Measurements from ENCODE around the gene CBARP. TPM values are rescaled to one million over a fixed set of nuclear protein-coding genes. Genes with fewer than 3 reads are reported as not detected.

Gene CBARP
- total and polyA plus RNA-seq, 2 of the 13 experiments (the other 11 are each of a cell fraction or from before 2014, with no cell fraction given): 1.2 to 1.4 TPM

DNA sequence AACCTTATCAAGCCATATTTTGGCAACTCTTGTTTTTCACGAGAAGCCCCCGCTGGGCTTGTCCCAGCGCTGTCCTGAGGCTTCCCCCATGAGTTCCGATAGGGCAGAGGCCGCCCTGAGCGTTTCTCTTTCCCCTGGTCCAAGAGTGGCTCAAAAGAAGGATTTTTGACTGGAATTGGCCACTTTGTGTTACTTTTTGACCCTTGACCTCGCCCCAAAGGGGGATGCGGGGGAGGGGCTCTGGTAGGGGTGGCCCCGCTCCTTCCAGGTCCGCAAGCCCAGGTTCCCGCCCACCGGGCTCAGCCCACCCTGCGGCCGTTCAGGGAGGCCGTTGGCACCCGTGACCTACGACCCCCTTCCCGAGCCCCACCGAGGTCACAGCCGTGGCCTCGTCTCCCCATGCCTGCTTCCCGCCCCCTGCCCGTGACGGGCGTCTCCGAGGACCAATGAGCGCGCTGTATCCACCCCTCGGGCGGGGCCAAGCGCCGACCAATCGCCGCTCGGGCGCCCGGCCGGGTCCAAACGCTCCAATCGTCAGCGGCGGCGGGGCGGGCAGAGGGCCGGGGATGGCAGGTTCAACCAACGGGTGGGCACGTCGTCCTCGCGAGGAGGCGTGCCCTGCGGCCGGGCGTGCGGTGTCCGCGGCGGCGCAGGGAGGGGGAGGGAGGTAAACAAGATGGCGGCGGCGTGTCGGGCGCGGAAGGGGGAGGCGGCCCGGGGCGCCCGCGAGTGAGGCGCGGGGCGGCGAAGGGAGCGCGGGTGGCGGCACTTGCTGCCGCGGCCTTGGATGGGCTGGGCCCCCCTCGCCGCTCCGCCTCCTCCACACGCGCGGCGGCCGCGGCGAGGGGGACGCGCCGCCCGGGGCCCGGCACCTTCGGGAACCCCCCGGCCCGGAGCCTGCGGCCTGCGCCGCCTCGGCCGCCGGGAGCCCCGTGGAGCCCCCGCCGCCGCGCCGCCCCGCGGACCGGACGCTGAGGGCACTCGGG is 32.4 kb downstream of the CBARP start, which contains the start of gene STK11 (continued):
- TF ChIP-seq, protein P1, sequence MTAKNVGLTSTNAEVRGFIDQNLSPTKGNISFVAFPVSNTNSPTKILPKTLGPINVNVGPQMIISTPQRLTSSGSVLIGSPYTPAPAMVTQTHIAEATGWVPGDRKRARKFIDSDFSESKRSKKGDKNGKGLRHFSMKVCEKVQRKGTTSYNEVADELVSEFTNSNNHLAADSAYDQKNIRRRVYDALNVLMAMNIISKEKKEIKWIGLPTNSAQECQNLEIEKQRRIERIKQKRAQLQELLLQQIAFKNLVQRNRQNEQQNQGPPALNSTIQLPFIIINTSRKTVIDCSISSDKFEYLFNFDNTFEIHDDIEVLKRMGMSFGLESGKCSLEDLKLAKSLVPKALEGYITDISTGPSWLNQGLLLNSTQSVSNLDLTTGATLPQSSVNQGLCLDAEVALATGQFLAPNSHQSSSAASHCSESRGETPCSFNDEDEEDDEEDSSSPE (CRISPR knock-in tag; IDR thresholded peaks at IDR 0.05): peak; percentile 89
- TF ChIP-seq, protein P2, sequence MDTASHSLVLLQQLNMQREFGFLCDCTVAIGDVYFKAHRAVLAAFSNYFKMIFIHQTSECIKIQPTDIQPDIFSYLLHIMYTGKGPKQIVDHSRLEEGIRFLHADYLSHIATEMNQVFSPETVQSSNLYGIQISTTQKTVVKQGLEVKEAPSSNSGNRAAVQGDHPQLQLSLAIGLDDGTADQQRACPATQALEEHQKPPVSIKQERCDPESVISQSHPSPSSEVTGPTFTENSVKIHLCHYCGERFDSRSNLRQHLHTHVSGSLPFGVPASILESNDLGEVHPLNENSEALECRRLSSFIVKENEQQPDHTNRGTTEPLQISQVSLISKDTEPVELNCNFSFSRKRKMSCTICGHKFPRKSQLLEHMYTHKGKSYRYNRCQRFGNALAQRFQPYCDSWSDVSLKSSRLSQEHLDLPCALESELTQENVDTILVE (CRISPR knock-in tag; IDR thresholded peaks at IDR 0.05): peak; percentile 90
- peak; percentile 83 for TF ChIP-seq GABPB1 (CRISPR knock-in tag; IDR thresholded peaks at IDR 0.05)
- no peak for TF ChIP-seq MBD4 (IDR thresholded peaks at IDR 0.05; ENCODE audit: borderline replicate concordance, low read length)
- TF ChIP-seq WIZ (CRISPR knock-in tag; IDR thresholded peaks at IDR 0.05): no peak
- TF ChIP-seq ZFP36 (IDR thresholded peaks at IDR 0.05; ENCODE audit: borderline replicate concordance, low read depth, low read length, partially characterized antibody): no peak
- TF ChIP-seq, protein P3, sequence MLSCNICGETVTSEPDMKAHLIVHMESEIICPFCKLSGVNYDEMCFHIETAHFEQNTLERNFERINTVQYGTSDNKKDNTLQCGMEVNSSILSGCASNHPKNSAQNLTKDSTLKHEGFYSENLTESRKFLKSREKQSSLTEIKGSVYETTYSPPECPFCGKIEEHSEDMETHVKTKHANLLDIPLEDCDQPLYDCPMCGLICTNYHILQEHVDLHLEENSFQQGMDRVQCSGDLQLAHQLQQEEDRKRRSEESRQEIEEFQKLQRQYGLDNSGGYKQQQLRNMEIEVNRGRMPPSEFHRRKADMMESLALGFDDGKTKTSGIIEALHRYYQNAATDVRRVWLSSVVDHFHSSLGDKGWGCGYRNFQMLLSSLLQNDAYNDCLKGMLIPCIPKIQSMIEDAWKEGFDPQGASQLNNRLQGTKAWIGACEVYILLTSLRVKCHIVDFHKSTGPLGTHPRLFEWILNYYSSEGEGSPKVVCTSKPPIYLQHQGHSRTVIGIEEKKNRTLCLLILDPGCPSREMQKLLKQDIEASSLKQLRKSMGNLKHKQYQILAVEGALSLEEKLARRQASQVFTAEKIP (CRISPR knock-in tag; IDR thresholded peaks at IDR 0.05; ENCODE audit: borderline replicate concordance): no peak
- TF ChIP-seq ONECUT2 (CRISPR knock-in tag; IDR thresholded peaks at IDR 0.05): no peak
- TF ChIP-seq, protein P4, sequence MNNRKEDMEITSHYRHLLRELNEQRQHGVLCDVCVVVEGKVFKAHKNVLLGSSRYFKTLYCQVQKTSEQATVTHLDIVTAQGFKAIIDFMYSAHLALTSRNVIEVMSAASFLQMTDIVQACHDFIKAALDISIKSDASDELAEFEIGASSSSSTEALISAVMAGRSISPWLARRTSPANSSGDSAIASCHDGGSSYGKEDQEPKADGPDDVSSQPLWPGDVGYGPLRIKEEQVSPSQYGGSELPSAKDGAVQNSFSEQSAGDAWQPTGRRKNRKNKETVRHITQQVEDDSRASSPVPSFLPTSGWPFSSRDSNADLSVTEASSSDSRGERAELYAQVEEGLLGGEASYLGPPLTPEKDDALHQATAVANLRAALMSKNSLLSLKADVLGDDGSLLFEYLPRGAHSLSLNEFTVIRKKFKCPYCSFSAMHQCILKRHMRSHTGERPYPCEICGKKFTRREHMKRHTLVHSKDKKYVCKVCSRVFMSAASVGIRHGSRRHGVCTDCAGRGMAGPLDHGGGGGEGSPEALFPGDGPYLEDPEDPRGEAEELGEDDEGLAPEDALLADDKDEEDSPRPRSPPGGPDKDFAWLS (CRISPR knock-in tag; IDR thresholded peaks at IDR 0.05; ENCODE audit: borderline replicate concordance): no peak
- no peak for TF ChIP-seq MYNN (CRISPR knock-in tag; IDR thresholded peaks at IDR 0.05; ENCODE audit: low read depth)
- TF ChIP-seq LCORL (IDR thresholded peaks at IDR 0.05): no peak
- peak; percentile 81 for TF ChIP-seq LCORL (CRISPR knock-in tag; IDR thresholded peaks at IDR 0.05)
- 0 out of 2 replicates have a peak, but pooled peaks have one; percentile 24 for TF ChIP-seq DR1 (CRISPR knock-in tag; IDR thresholded peaks at IDR 0.05)
- peak; percentile 65; the same call in 1 of the 2 replicates for TF ChIP-seq POGZ (CRISPR knock-in tag; IDR thresholded peaks at IDR 0.05)
- TF ChIP-seq ZFYVE20 (CRISPR knock-in tag; IDR thresholded peaks at IDR 0.05; ENCODE audit: borderline replicate concordance, low read depth): no peak
- TF ChIP-seq, protein P5, sequence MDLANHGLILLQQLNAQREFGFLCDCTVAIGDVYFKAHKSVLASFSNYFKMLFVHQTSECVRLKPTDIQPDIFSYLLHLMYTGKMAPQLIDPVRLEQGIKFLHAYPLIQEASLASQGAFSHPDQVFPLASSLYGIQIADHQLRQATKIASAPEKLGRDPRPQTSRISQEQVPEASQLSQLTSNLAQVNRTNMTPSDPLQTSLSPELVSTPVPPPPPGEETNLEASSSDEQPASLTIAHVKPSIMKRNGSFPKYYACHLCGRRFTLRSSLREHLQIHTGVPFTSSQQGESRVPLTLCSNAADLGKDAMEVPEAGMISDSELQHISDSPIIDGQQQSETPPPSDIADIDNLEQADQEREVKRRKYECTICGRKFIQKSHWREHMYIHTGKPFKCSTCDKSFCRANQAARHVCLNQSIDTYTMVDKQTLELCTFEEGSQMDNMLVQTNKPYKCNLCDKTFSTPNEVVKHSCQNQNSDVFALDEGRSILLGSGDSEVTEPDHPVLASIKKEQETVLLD (CRISPR knock-in tag; IDR thresholded peaks at IDR 0.05; ENCODE audit: low read depth): peak; percentile 89
- TF ChIP-seq NCOA2 (CRISPR knock-in tag; IDR thresholded peaks at IDR 0.05): no peak
- TF ChIP-seq FOXJ3 (CRISPR knock-in tag; IDR thresholded peaks at IDR 0.05; ENCODE audit: borderline replicate concordance): no peak
- TF ChIP-seq ASH2L (IDR thresholded peaks at IDR 0.05; ENCODE audit: insufficient read length, low read depth, low read length): peak; percentile 56
- no peak; the same call in 1 of the 2 replicates for TF ChIP-seq BCL6 (CRISPR knock-in tag; IDR thresholded peaks at IDR 0.05)
